ENCODE measurements around the gene LFNG. TPM values are rescaled to one million over a fixed set of nuclear protein-coding genes. Genes with fewer than 3 reads are reported as not detected.

The LFNG gene
- total and polyA plus RNA-seq, 4 donors: 0.22 to 2.9 (median 2.6) TPM

GRCh38 chr7:2499719-2500430, 19.7 kb upstream of the LFNG start:
- DNase-seq (ENCODE audit: low spot score): no peak
- H3K27ac ChIP-seq (ENCODE audit: low read depth in 1 of 2, low read length in 2 of 2): no peak overlapping the region
- no peak overlapping the region for H3K4me3 ChIP-seq (ENCODE audit: low read depth in 1 of 3, low read length in 3 of 3)
- no peak for TF ChIP-seq HNF4G (IDR thresholded peaks at IDR 0.05)
- no peak for TF ChIP-seq CTCF (IDR thresholded peaks at IDR 0.05; ENCODE audit: low read depth, low read length, missing input control)
- no peak for TF ChIP-seq MAX (IDR thresholded peaks at IDR 0.05)
- TF ChIP-seq TAF1 (conservative IDR thresholded peaks at IDR 0.05): no peak
- no peak for TF ChIP-seq REST (IDR thresholded peaks at IDR 0.05)
- no peak for TF ChIP-seq ATF3 (IDR thresholded peaks at IDR 0.05)
- TF ChIP-seq FOXA1 (IDR thresholded peaks at IDR 0.05): no peak
- TF ChIP-seq, protein P1, sequence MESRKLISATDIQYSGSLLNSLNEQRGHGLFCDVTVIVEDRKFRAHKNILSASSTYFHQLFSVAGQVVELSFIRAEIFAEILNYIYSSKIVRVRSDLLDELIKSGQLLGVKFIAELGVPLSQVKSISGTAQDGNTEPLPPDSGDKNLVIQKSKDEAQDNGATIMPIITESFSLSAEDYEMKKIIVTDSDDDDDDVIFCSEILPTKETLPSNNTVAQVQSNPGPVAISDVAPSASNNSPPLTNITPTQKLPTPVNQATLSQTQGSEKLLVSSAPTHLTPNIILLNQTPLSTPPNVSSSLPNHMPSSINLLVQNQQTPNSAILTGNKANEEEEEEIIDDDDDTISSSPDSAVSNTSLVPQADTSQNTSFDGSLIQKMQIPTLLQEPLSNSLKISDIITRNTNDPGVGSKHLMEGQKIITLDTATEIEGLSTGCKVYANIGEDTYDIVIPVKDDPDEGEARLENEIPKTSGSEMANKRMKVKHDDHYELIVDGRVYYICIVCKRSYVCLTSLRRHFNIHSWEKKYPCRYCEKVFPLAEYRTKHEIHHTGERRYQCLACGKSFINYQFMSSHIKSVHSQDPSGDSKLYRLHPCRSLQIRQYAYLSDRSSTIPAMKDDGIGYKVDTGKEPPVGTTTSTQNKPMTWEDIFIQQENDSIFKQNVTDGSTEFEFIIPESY (IDR thresholded peaks at IDR 0.05): no peak
- no peak for TF ChIP-seq NR2F2 (IDR thresholded peaks at IDR 0.05)
- TF ChIP-seq HNF4A (conservative IDR thresholded peaks at IDR 0.05): no peak
- no peak for TF ChIP-seq SP1 (IDR thresholded peaks at IDR 0.05)
- no peak for TF ChIP-seq RAD21 (IDR thresholded peaks at IDR 0.05)
- TF ChIP-seq YY1 (IDR thresholded peaks at IDR 0.05): no peak
- TF ChIP-seq JUND (IDR thresholded peaks at IDR 0.05): no peak
- TF ChIP-seq FOXA2 (IDR thresholded peaks at IDR 0.05): no peak
- TF ChIP-seq GABPA (IDR thresholded peaks at IDR 0.05 in 1 of 2, conservative IDR thresholded peaks at IDR 0.05 in 1 of 2): no peak
- TF ChIP-seq RXRA (IDR thresholded peaks at IDR 0.05): no peak
- no peak for TF ChIP-seq EGR1 (IDR thresholded peaks at IDR 0.05; ENCODE audit: low read depth in 2 of 2)
- H3K27me3 ChIP-seq (ENCODE audit: control insufficient read depth in 4 of 4, insufficient read depth in 4 of 4, low read length in 3 of 4): no peaks in the 10 kb centered on the region
- no peaks in the 10 kb centered on the region for H3K36me3 ChIP-seq (ENCODE audit: control insufficient read depth in 4 of 4, insufficient read depth in 3 of 4, low read depth in 1 of 4, low read length in 3 of 4)
- WGBS: 88% methylated on average over 27 of the region's 27 CpGs
- H3K9me3 ChIP-seq (ENCODE audit: control insufficient read depth in 4 of 4, low read length in 3 of 4): no peaks in the 10 kb centered on the region
- H3K4me1 ChIP-seq (ENCODE audit: control insufficient read depth in 4 of 4, insufficient read depth in 4 of 4, low read length in 3 of 4): no peaks in the 10 kb centered on the region
- no peak overlapping the region for H3K9ac ChIP-seq (ENCODE audit: low read depth in 1 of 2, low read length in 2 of 2)
